HepG2 (cell line): ENCODE data around the gene FAM131A. TPM values are rescaled to one million over a fixed set of nuclear protein-coding genes. Genes with fewer than 3 reads are reported as not detected.

Experiments
- ADNP ChIP-seq: sonication (generic); formaldehyde crosslinking; IDR thresholded peaks from 2 replicates; pipeline ENCODE4 v1.4.0; 2020; ENCODE audit warnings: missing genetic modification reagents
- AGO2 ChIP-seq: fragments of 200-400 bp; formaldehyde crosslinking; optimal IDR thresholded peaks from 2 replicates; pipeline ENCODE3; 2017; ENCODE audit warnings: mild to moderate bottlenecking, low read depth, low read length, moderate library complexity
- ATM ChIP-seq: fragments of 450-650 bp; IDR thresholded peaks from 2 replicates; pipeline ENCODE4 v1.7.1; 2017; ENCODE audit warnings: mild to moderate bottlenecking, borderline replicate concordance
- FOSL2 ChIP-seq: sonication (generic); formaldehyde crosslinking; IDR thresholded peaks from 2 replicates; pipeline ENCODE4 v1.4.0; 2020; ENCODE audit warnings: missing genetic modification reagents
- JARID2 ChIP-seq: sonication (generic); formaldehyde crosslinking; IDR thresholded peaks from 2 replicates; pipeline ENCODE4 v1.8.1; 2023; ENCODE audit warnings: missing genetic modification reagents, inconsistent platforms; ENCODE audit not compliant: insufficient replicate concordance
- KDM5A ChIP-seq: fragments of 200-600 bp; sonication (generic); IDR thresholded peaks from 2 replicates; pipeline ENCODE4 v1.7.0; 2018; ENCODE audit warnings: antibody characterized with exemption, mild to moderate bottlenecking, low read length, borderline replicate concordance
- MYC ChIP-seq: sonication (generic); formaldehyde crosslinking; IDR thresholded peaks from 2 replicates; pipeline ENCODE4 v1.9.0; 2021; ENCODE audit warnings: missing genetic modification reagents, borderline replicate concordance
- NFRKB ChIP-seq: fragments of 450-650 bp; IDR thresholded peaks from 2 replicates; pipeline ENCODE4 v1.6.1; 2017
- SALL2 ChIP-seq: sonication (generic); formaldehyde crosslinking; IDR thresholded peaks from 2 replicates; pipeline ENCODE4 v1.8.1; 2023; ENCODE audit warnings: mild to moderate bottlenecking, missing genetic modification reagents, inconsistent platforms
- SMARCE1 ChIP-seq: fragments of 450-650 bp; IDR thresholded peaks from 2 replicates; pipeline ENCODE4 v1.6.1; 2017; ENCODE audit warnings: borderline replicate concordance
- SP4 ChIP-seq: sonication (generic); formaldehyde crosslinking; IDR thresholded peaks from 2 replicates; pipeline ENCODE4 v1.8.1; 2023; ENCODE audit warnings: mild to moderate bottlenecking, missing genetic modification reagents
- STAT5B ChIP-seq: sonication (generic); formaldehyde crosslinking; IDR thresholded peaks from 2 replicates; pipeline ENCODE4 v1.4.0; 2020; ENCODE audit warnings: missing genetic modification reagents
- ZNF225 ChIP-seq: sonication (generic); formaldehyde crosslinking; IDR thresholded peaks from 2 replicates; pipeline ENCODE4 v1.4.0; 2020; ENCODE audit warnings: mild to moderate bottlenecking, missing genetic modification reagents
- ZNF292 ChIP-seq: sonication (generic); formaldehyde crosslinking; IDR thresholded peaks from 2 replicates; pipeline ENCODE4 v1.8.1; 2022; ENCODE audit warnings: mild to moderate bottlenecking, low read depth, missing genetic modification reagents, borderline replicate concordance
- ZNF619 ChIP-seq: sonication (generic); formaldehyde crosslinking; IDR thresholded peaks from 2 replicates; pipeline ENCODE4 v1.4.0; 2020; ENCODE audit warnings: mild to moderate bottlenecking, missing genetic modification reagents
- ZNF773 ChIP-seq: sonication (generic); formaldehyde crosslinking; IDR thresholded peaks from 2 replicates; pipeline ENCODE4 v1.4.0; 2020; ENCODE audit warnings: missing genetic modification reagents, borderline replicate concordance
- polyA plus RNA-seq, 8 experiments: library from polyadenylated mRNA; depleted of rRNA in 3 of 8; stranded (reverse) in 7 of 8; unstranded in 1 of 8; fragments of >200 nt; fragmentation: Illumina TruSeq in 4 of 8; extraction: Trizol in 4 of 8; gene quantifications; 2 replicates each; pipeline versions ENCODE4 v1.2.1 to v1.2.3, GENCODE V29; 2011 to 2016; ENCODE audit warnings: low read depth in 4 of 8, missing spikeins in 1 of 8, mixed read lengths in 1 of 8; ENCODE audit not compliant: insufficient read depth in 1 of 8
- total RNA-seq, 5 experiments: library from RNA; depleted of rRNA; stranded (reverse); fragments of >200 nt; fragmentation: Illumina TruSeq; extraction: Trizol; gene quantifications; 2 replicates each; pipeline ENCODE4 v1.2.3, GENCODE V29; 2016; ENCODE audit warnings: low read depth in 1 of 5
- TF ChIP-seq, protein P1 (sequence below): sonication (generic); formaldehyde crosslinking; IDR thresholded peaks from 2 replicates; pipeline ENCODE4 v1.8.1; 2023; ENCODE audit warnings: mild to moderate bottlenecking, inconsistent platforms, moderate library complexity, missing genetic modification reagents, borderline replicate concordance
- TF ChIP-seq, protein P2 (sequence below): sonication (generic); formaldehyde crosslinking; IDR thresholded peaks from 2 replicates; pipeline ENCODE4 v1.8.0; 2022; ENCODE audit warnings: mild to moderate bottlenecking, missing genetic modification reagents
- TF ChIP-seq, protein P3 (sequence below): sonication (generic); formaldehyde crosslinking; IDR thresholded peaks from 2 replicates; pipeline ENCODE4 v1.5.1; 2020; ENCODE audit warnings: mild to moderate bottlenecking, missing genetic modification reagents, moderate library complexity

Gene FAM131A
- total and polyA plus RNA-seq, 2 of the 13 experiments (the other 11 are each of a cell fraction or from before 2014, with no cell fraction given): 9.2 to 9.3 TPM

DNA sequence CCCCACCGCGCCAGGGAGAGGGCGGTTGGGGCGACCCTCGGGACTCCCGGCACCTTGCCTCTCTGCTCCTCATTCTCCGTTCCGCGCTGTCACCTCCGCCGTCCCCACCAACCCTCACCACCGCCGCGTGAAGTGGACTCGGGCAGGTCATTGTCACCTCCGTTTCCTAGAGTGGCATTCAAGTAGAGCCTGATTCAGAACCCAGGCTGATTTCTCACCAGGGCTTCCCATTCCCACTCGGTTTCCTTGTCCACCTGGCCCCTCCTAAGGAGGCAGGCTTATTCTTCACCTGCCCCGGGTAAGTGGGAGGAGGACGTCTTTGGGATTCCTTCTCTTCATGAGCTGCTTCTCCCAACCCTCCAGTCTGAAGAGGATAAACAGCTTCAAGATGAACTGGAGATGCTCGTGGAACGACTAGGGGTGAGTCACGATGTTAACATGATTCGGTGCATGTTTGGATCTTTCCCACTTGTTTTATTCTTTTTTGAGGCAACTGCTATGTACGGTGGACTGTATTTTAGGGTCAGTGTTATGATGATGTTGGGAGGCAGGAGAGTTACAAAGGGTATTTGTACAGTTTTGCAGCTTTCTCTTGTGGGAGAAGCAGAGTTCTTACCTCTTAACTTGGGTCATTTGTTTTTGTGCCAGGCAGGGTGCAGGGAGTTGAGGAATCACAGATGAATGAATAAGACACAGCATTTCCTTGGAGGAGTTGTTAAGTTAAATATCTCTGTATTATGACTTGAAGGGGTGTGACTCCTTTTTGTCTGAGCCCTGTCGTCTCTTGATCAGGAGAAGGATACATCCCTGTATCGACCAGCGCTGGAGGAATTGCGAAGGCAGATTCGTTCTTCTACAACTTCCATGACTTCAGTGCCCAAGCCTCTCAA, 37.7 kb upstream of the FAM131A start (continued):
- TF ChIP-seq, protein P1, sequence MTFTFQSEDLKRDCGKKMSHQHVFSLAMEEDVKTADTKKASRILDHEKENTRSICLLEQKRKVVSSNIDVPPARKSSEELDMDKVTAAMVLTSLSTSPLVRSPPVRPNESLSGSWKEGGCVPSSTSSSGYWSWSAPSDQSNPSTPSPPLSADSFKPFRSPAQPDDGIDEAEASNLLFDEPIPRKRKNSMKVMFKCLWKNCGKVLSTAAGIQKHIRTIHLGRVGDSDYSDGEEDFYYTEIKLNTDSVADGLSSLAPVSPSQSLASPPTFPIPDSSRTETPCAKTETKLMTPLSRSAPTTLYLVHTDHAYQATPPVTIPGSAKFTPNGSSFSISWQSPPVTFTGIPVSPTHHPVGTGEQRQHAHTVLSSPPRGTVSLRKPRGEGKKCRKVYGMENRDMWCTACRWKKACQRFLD (CRISPR knock-in tag): no peak
- TF ChIP-seq, protein P2, sequence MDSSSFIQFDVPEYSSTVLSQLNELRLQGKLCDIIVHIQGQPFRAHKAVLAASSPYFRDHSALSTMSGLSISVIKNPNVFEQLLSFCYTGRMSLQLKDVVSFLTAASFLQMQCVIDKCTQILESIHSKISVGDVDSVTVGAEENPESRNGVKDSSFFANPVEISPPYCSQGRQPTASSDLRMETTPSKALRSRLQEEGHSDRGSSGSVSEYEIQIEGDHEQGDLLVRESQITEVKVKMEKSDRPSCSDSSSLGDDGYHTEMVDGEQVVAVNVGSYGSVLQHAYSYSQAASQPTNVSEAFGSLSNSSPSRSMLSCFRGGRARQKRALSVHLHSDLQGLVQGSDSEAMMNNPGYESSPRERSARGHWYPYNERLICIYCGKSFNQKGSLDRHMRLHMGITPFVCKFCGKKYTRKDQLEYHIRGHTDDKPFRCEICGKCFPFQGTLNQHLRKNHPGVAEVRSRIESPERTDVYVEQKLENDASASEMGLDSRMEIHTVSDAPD (CRISPR knock-in tag): no peak
- TF ChIP-seq ADNP (CRISPR knock-in tag) (no peak), ZNF225 (no peak; the same call in 1 of the 2 replicates), STAT5B (CRISPR knock-in tag) (no peak), KDM5A (peak; percentile 60), ZNF292 (CRISPR knock-in tag) (no peak), NFRKB (no peak), FOSL2 (CRISPR knock-in tag) (no peak), ZNF773 (CRISPR knock-in tag) (no peak), MYC (CRISPR knock-in tag) (peak; percentile 14; the same call in 1 of the 2 replicates), ZNF619 (CRISPR knock-in tag) (no peak), ATM (no peak), SP4 (CRISPR knock-in tag) (no peak), SMARCE1 (no peak), AGO2 (no peak), JARID2 (no peak), SALL2 (CRISPR knock-in tag) (0 out of 2 replicates have a peak, but pooled peaks have one; percentile 20)
- TF ChIP-seq, protein P3, sequence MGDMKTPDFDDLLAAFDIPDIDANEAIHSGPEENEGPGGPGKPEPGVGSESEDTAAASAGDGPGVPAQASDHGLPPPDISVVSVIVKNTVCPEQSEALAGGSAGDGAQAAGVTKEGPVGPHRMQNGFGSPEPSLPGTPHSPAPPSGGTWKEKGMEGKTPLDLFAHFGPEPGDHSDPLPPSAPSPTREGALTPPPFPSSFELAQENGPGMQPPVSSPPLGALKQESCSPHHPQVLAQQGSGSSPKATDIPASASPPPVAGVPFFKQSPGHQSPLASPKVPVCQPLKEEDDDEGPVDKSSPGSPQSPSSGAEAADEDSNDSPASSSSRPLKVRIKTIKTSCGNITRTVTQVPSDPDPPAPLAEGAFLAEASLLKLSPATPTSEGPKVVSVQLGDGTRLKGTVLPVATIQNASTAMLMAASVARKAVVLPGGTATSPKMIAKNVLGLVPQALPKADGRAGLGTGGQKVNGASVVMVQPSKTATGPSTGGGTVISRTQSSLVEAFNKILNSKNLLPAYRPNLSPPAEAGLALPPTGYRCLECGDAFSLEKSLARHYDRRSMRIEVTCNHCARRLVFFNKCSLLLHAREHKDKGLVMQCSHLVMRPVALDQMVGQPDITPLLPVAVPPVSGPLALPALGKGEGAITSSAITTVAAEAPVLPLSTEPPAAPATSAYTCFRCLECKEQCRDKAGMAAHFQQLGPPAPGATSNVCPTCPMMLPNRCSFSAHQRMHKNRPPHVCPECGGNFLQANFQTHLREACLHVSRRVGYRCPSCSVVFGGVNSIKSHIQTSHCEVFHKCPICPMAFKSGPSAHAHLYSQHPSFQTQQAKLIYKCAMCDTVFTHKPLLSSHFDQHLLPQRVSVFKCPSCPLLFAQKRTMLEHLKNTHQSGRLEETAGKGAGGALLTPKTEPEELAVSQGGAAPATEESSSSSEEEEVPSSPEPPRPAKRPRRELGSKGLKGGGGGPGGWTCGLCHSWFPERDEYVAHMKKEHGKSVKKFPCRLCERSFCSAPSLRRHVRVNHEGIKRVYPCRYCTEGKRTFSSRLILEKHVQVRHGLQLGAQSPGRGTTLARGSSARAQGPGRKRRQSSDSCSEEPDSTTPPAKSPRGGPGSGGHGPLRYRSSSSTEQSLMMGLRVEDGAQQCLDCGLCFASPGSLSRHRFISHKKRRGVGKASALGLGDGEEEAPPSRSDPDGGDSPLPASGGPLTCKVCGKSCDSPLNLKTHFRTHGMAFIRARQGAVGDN (CRISPR knock-in tag): peak; percentile 50; the same call in 1 of the 2 replicates
